ENCODE data around the gene SGSM2.
A peak's percentile ranks its signal among the peaks of the same experiment; 100 is the strongest.

SGSM2 gene

GRCh38 chr17:2400474-2400866, 63.2 kb downstream of the SGSM2 start:
- Histone ChIP-seq H3K4me3 (IDR thresholded peaks at IDR 0.05; ENCODE audit: insufficient read depth, low read depth, low read length) (no peak overlapping the region), H3K4me2 (peak overlapping the region; percentile 51), H2AFZ (ENCODE audit: low read depth) (peak overlapping the region; percentile 14; the same call in 1 of the 2 replicates), H3K36me3 (ENCODE audit: insufficient read depth) (no peaks in the 10 kb centered on the region), H3K79me2 (ENCODE audit: insufficient read depth, low read depth) (no peaks in the 10 kb centered on the region), H3K27ac (peak overlapping the region; percentile 89), H4K20me1 (ENCODE audit: insufficient read depth) (no peaks in the 10 kb centered on the region), H3K9ac (peak overlapping the region; percentile 92), H3K27me3 (ENCODE audit: insufficient read depth, low read depth) (no peaks in the 10 kb centered on the region), H3K4me1 (ENCODE audit: low read depth, poor library complexity, severe bottlenecking) (no peaks in the 10 kb centered on the region)
- no peak for TF ChIP-seq CTCF (conservative IDR thresholded peaks at IDR 0.05; ENCODE audit: low read depth, low read length)

GRCh38 chr17:2400877-2401425, 63.6 kb downstream of the SGSM2 start, which contains the start of gene MNT:
Gene MNT, minus strand, starts transcription at chr17:2401060. Its CDS starts 348 bp downstream, at chr17:2400712.
- H3K79me2 ChIP-seq (ENCODE audit: insufficient read depth, low read depth), result no peaks in the 10 kb centered on the region
- no peaks in the 10 kb centered on the region for H3K36me3 ChIP-seq (ENCODE audit: insufficient read depth)
- H3K27me3 ChIP-seq (ENCODE audit: insufficient read depth, low read depth), result no peaks in the 10 kb centered on the region
- no peaks in the 10 kb centered on the region for H3K4me1 ChIP-seq (ENCODE audit: low read depth, poor library complexity, severe bottlenecking)
- peak within 1 kb of the TSS; percentile 89 for H3K27ac ChIP-seq
- H3K4me3 ChIP-seq (IDR thresholded peaks at IDR 0.05; ENCODE audit: insufficient read depth, low read depth, low read length), result no peak within 1 kb of the TSS
- H2AFZ ChIP-seq (ENCODE audit: low read depth), result peak within 1 kb of the TSS; percentile 76; the same call in 1 of the 2 replicates
- no peak for TF ChIP-seq CTCF (conservative IDR thresholded peaks at IDR 0.05; ENCODE audit: low read depth, low read length)
- H3K9ac ChIP-seq, result peak within 1 kb of the TSS; percentile 92
- H4K20me1 ChIP-seq (ENCODE audit: insufficient read depth), result no peaks in the 10 kb centered on the region
- H3K4me2 ChIP-seq, result peak within 1 kb of the TSS; percentile 61

- Histone ChIP-seq H3K4me2 (peak overlapping the region; percentile 61; the same call in 1 of the 2 replicates), H3K27ac (peak overlapping the region; percentile 89), H2AFZ (ENCODE audit: low read depth) (peak overlapping the region; percentile 52; the same call in 1 of the 2 replicates), H3K4me3 (IDR thresholded peaks at IDR 0.05; ENCODE audit: insufficient read depth, low read depth, low read length) (no peak overlapping the region), H3K79me2 (ENCODE audit: insufficient read depth, low read depth) (no peaks in the 10 kb centered on the region), H3K9ac (peak overlapping the region; percentile 92), H3K36me3 (ENCODE audit: insufficient read depth) (no peaks in the 10 kb centered on the region), H3K27me3 (ENCODE audit: insufficient read depth, low read depth) (no peaks in the 10 kb centered on the region), H4K20me1 (ENCODE audit: insufficient read depth) (no peaks in the 10 kb centered on the region), H3K4me1 (ENCODE audit: low read depth, poor library complexity, severe bottlenecking) (no peaks in the 10 kb centered on the region)
- no peak for TF ChIP-seq CTCF (conservative IDR thresholded peaks at IDR 0.05; ENCODE audit: low read depth, low read length)
Measured at GRCh38 chr17:2401426-2402221, 64.3 kb downstream of the SGSM2 start.

- Histone ChIP-seq H3K4me3 (IDR thresholded peaks at IDR 0.05; ENCODE audit: insufficient read depth, low read depth, low read length) (no peak overlapping the region), H3K4me1 (ENCODE audit: low read depth, poor library complexity, severe bottlenecking) (no peaks in the 10 kb centered on the region), H2AFZ (ENCODE audit: low read depth) (peak overlapping the region; percentile 18), H4K20me1 (ENCODE audit: insufficient read depth) (no peaks in the 10 kb centered on the region), H3K9ac (no peak overlapping the region; the same call in 1 of the 2 replicates), H3K27me3 (ENCODE audit: insufficient read depth, low read depth) (no peaks in the 10 kb centered on the region), H3K36me3 (ENCODE audit: insufficient read depth) (no peaks in the 10 kb centered on the region), H3K4me2 (peak overlapping the region; percentile 41), H3K79me2 (ENCODE audit: insufficient read depth, low read depth) (no peaks in the 10 kb centered on the region), H3K27ac (no peak overlapping the region)
- TF ChIP-seq CTCF (conservative IDR thresholded peaks at IDR 0.05; ENCODE audit: low read depth, low read length), result no peak
Measured at GRCh38 chr17:2402544-2402943, 65.2 kb downstream of the SGSM2 start.
